ENCODE results near the gene NUP93.
A peak's percentile ranks its signal among the peaks of the same experiment; 100 is the strongest.

NUP93 gene

DNA sequence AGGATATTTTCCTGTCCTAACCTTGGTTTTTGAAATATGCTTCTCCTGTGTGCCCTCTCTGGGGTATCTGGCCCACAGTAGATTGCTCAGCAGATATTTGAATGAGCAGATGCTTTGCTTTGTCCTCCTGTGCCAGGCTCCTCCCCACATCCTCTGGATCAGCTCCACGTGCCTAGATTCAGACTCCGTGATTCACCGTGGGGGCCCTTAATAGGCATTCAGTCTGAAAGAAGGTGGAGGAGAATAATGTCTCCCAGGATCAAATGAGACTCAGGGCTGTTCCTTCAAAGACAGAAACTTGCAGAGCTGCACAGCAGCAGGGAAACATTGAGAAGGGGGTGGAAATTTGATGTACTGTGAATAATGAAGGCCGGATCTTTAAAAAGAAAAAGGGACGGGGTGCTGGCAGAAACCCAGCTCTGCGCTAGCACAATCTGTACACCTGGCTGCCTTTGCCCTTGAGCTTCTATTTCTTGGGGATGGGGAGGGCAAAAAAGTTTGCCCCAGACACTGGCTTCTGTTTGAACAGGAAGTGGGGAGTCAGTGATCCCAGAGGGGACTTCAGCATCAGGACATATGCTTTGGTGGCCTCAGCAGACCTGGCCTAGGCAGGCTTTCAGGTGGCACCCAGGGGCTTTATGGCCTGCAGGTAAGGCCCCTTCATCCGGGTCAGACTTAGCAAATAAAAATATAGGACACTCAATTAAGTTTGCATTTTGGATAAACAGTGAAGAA lies 119.2 kb downstream of the NUP93 start:
- H3K4me3 ChIP-seq (ENCODE audit: low read depth, low read length) = no peak overlapping the region
- H3K9ac ChIP-seq = no peak overlapping the region
- peak overlapping the region; percentile 91 for H3K27ac ChIP-seq
- no peaks in the 10 kb centered on the region for H3K27me3 ChIP-seq (ENCODE audit: control insufficient read depth, insufficient read depth, low read length)
- H2AFZ ChIP-seq = peak overlapping the region; percentile 80
- H3K79me2 ChIP-seq = no peaks in the 10 kb centered on the region
- peaks cover 47% of the 10 kb centered on the region for H3K4me1 ChIP-seq
- no peaks in the 10 kb centered on the region for H3K9me3 ChIP-seq (ENCODE audit: control insufficient read depth, low read length)
- no peaks in the 10 kb centered on the region for H3K36me3 ChIP-seq (ENCODE audit: control insufficient read depth, insufficient read depth, low read length)
- TF ChIP-seq, protein P1, sequence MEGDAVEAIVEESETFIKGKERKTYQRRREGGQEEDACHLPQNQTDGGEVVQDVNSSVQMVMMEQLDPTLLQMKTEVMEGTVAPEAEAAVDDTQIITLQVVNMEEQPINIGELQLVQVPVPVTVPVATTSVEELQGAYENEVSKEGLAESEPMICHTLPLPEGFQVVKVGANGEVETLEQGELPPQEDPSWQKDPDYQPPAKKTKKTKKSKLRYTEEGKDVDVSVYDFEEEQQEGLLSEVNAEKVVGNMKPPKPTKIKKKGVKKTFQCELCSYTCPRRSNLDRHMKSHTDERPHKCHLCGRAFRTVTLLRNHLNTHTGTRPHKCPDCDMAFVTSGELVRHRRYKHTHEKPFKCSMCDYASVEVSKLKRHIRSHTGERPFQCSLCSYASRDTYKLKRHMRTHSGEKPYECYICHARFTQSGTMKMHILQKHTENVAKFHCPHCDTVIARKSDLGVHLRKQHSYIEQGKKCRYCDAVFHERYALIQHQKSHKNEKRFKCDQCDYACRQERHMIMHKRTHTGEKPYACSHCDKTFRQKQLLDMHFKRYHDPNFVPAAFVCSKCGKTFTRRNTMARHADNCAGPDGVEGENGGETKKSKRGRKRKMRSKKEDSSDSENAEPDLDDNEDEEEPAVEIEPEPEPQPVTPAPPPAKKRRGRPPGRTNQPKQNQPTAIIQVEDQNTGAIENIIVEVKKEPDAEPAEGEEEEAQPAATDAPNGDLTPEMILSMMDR (IDR thresholded peaks at IDR 0.05) = no peak
- H3K4me2 ChIP-seq (ENCODE audit: low read length) = peak overlapping the region; percentile 53

DNA sequence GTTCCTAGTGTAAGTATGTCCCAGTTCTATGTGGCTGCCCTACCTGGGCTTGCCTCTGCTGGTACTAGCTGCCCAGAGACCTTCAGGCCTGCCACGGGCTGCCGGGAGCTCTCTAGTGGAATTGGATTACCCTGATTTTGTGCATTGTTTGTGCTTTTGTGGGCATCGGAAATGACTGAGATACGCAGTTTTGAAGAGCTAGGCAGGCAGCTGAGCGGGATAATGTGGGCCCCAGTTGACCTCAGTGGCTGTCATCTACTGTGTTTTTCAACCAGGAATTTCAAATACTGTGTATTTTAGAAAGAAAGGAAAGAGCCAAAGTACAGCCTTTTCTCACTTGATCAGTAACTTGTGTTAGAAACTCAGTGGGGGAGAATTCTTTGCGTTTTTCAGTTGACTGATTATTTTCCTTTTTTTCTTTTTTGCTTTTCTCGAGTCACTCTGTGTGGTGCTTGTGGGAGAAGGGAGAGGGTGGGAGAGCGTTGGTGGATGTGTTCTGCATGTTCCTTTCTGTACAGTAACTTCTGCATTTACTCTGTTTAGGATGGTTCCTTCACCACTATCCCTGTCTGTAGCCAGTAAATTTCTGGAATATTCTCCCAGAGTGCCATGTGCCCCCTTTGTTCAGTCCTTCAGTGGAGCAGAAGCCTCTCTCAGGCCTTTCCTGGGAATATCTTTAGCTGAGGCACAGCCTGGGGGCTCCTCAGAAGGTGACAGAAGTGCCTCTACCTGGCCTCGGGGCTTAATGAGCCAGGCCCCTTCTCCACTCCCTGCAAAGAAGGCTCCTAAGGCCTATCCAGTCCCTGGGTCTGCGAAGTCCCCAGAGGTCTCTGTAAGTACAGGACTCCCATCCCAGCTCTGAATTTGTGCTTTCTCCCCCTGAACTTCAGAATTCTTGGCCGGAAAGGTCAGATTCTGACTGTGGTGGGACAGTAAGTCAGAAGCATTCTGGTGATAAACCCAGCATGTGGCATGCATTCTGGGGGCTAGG lies 120.1 kb downstream of the NUP93 start:
- Histone ChIP-seq H3K27ac (peak overlapping the region; percentile 91), H3K36me3 (ENCODE audit: control insufficient read depth, insufficient read depth, low read length) (no peaks in the 10 kb centered on the region), H2AFZ (peak overlapping the region; percentile 80), H3K4me1 (peaks cover 47% of the 10 kb centered on the region), H3K27me3 (ENCODE audit: control insufficient read depth, insufficient read depth, low read length) (no peaks in the 10 kb centered on the region), H3K9ac (no peak overlapping the region), H3K4me2 (ENCODE audit: low read length) (peak overlapping the region; percentile 53), H3K9me3 (ENCODE audit: control insufficient read depth, low read length) (no peaks in the 10 kb centered on the region), H3K79me2 (no peaks in the 10 kb centered on the region), H3K4me3 (ENCODE audit: low read depth, low read length) (no peak overlapping the region)
- TF ChIP-seq, protein P1 (IDR thresholded peaks at IDR 0.05) = no peak

DNA sequence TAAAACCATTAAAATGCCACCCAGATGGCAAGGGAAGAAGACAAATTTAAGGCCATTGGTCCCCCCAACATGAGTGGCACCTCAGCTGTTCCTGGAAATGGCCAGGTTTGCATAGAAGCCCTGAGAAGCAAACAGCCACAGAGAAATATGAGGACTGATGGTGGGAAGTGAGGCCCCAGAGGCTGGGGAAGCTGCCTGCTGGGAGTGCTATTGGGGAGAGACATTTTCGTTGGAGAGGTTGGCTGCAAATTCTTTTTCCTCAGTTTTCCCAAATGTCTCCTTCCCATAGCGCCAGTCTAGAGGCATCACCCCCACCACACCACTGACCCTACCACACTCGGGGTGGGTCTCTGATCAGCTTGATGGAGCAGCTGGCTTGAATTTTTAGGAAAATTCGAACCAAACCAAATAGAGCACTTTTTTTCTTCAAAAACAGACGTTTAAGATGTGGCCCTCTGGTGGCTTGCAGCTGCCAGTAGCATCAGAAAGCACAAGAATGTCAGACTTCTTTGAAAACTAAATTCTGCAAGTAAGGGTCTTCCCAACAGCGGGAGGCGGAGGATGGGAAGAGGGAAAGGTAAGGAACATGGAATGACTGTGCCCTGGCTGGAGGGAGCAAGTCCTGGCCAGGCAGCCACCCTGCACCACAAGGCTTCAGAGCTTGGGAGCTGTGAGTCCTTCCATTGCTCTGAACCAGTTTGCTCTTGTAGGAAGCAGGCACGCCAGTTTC lies 121.9 kb downstream of the NUP93 start:
- H3K27ac ChIP-seq = no peak overlapping the region
- H3K36me3 ChIP-seq (ENCODE audit: control insufficient read depth, insufficient read depth, low read length) = no peaks in the 10 kb centered on the region
- peak overlapping the region; percentile 61 for H2AFZ ChIP-seq
- no peak overlapping the region for H3K4me2 ChIP-seq (ENCODE audit: low read length)
- TF ChIP-seq, protein P1 (IDR thresholded peaks at IDR 0.05) = peak; percentile 56
- no peaks in the 10 kb centered on the region for H3K79me2 ChIP-seq
- H3K4me1 ChIP-seq = peaks cover 45% of the 10 kb centered on the region
- no peaks in the 10 kb centered on the region for H3K9me3 ChIP-seq (ENCODE audit: control insufficient read depth, low read length)
- H3K4me3 ChIP-seq (ENCODE audit: low read depth, low read length) = no peak overlapping the region
- H3K9ac ChIP-seq = no peak overlapping the region
- H3K27me3 ChIP-seq (ENCODE audit: control insufficient read depth, insufficient read depth, low read length) = no peaks in the 10 kb centered on the region

DNA sequence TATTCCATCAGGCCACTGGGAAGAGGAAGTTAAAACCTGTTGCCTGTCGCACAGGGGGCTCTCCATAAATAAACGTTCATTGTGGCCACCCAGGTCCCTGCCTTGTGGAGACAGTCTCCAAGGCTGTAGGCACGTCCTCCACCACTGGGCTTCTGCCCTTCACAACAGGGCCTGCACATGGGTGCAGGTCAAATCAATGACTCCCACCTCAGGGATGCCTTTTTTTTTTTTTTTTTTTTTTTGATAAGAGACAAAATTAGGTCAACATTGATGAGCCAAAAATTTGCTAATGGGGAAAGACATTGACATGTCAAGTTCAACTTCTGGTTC lies 122.4 kb downstream of the NUP93 start:
- Histone ChIP-seq H3K79me2 (no peaks in the 10 kb centered on the region), H3K36me3 (ENCODE audit: control insufficient read depth, insufficient read depth, low read length) (no peaks in the 10 kb centered on the region), H3K9ac (no peak overlapping the region), H3K4me3 (ENCODE audit: low read depth, low read length) (no peak overlapping the region), H3K27ac (no peak overlapping the region), H3K9me3 (ENCODE audit: control insufficient read depth, low read length) (no peaks in the 10 kb centered on the region), H3K4me2 (ENCODE audit: low read length) (no peak overlapping the region), H3K27me3 (ENCODE audit: control insufficient read depth, insufficient read depth, low read length) (no peaks in the 10 kb centered on the region), H2AFZ (no peak overlapping the region), H3K4me1 (peaks cover 40% of the 10 kb centered on the region)
- TF ChIP-seq, protein P1 (IDR thresholded peaks at IDR 0.05) = no peak

All from parathyroid adenoma (tissue), 2 donors.